Measurements from ENCODE around the gene UQCC5.

- TF ChIP-seq POLR2A (IDR thresholded peaks at IDR 0.05) (peak in 1 of 2 donors; percentile 25), POLR2AphosphoS5 (IDR thresholded peaks at IDR 0.05) (peak; percentile 38), EP300 (IDR thresholded peaks at IDR 0.05) (no peak)
- TF ChIP-seq, protein P1, sequence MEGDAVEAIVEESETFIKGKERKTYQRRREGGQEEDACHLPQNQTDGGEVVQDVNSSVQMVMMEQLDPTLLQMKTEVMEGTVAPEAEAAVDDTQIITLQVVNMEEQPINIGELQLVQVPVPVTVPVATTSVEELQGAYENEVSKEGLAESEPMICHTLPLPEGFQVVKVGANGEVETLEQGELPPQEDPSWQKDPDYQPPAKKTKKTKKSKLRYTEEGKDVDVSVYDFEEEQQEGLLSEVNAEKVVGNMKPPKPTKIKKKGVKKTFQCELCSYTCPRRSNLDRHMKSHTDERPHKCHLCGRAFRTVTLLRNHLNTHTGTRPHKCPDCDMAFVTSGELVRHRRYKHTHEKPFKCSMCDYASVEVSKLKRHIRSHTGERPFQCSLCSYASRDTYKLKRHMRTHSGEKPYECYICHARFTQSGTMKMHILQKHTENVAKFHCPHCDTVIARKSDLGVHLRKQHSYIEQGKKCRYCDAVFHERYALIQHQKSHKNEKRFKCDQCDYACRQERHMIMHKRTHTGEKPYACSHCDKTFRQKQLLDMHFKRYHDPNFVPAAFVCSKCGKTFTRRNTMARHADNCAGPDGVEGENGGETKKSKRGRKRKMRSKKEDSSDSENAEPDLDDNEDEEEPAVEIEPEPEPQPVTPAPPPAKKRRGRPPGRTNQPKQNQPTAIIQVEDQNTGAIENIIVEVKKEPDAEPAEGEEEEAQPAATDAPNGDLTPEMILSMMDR (IDR thresholded peaks at IDR 0.05), result no peak
These were observed 41.4 kb upstream of the UQCC5 start, which contains the start of gene STAB1 for GRCh38 chr3:52494886-52495495.
